CD14-positive monocyte (primary cell): ENCODE measurements around the gene ITPRIPL1. TPM values are rescaled to one million over a fixed set of nuclear protein-coding genes. Genes with fewer than 3 reads are reported as not detected.

Experiments used
- DNase-seq, 3 donors: peaks; one replicate each; pipeline ENCODE4 v3.0.0-alpha.2; 2011 to 2022
- H2AFZ ChIP-seq: 2 replicates; pipeline ENCODE4 v1.6.0; 2012; ENCODE audit warnings: mild to moderate bottlenecking, low read depth, low read length, inconsistent platforms; ENCODE audit not compliant: insufficient read depth, poor library complexity, severe bottlenecking
- H3K27ac ChIP-seq, 2 donors: 1 replicate in 1 of 2; 2 replicates in 1 of 2; pipeline ENCODE4 v1.5.1; 2012 to 2013; ENCODE audit warnings: low read length in 2 of 2, control low read depth in 1 of 2, inconsistent platforms in 1 of 2, low read depth in 1 of 2, mild to moderate bottlenecking in 1 of 2
- H3K27me3 ChIP-seq, 2 donors: one replicate each; pipeline versions ENCODE4 v1.6.0 to v1.6.1; 2011 to 2013; ENCODE audit warnings: low read length in 2 of 2; ENCODE audit not compliant: control insufficient read depth in 2 of 2, insufficient read depth in 2 of 2
- H3K36me3 ChIP-seq, 2 donors: replicated peaks in 1 of 2; 1 replicate in 1 of 2; 2 replicates in 1 of 2; pipeline versions ENCODE4 v1.5.1 to v1.6.1; 2012 to 2013; ENCODE audit warnings: low read length in 2 of 2, control low read depth in 1 of 2, inconsistent platforms in 1 of 2, mild to moderate bottlenecking in 1 of 2; ENCODE audit not compliant: insufficient read depth in 2 of 2, control insufficient read depth in 1 of 2
- H3K4me1 ChIP-seq, 2 donors: 1 replicate in 1 of 2; 2 replicates in 1 of 2; pipeline versions ENCODE4 v1.5.1 to v1.6.1; 2012 to 2013; ENCODE audit warnings: low read length in 2 of 2, control low read depth in 1 of 2, inconsistent platforms in 1 of 2, mild to moderate bottlenecking in 1 of 2, moderate library complexity in 1 of 2; ENCODE audit not compliant: insufficient read depth in 2 of 2, control insufficient read depth in 1 of 2
- H3K4me2 ChIP-seq: replicated peaks from 2 replicates; pipeline ENCODE3; 2012; ENCODE audit warnings: low read length, moderate library complexity, mild to moderate bottlenecking; ENCODE audit not compliant: poor library complexity, severe bottlenecking; ENCODE audit errors: extremely low read depth
- H3K4me3 ChIP-seq, 3 experiments: fragments of 200-600 bp in 1 of 3; sonication (generic) in 1 of 3; replicated peaks in 1 of 3; 1 replicate in 2 of 3; 2 replicates in 1 of 3; pipeline ENCODE4 v1.5.1; 2011 to 2013; ENCODE audit warnings: low read length in 3 of 3, mild to moderate bottlenecking in 3 of 3, control low read depth in 2 of 3, low read depth in 2 of 3, inconsistent platforms in 1 of 3, moderate library complexity in 1 of 3
- H3K79me2 ChIP-seq: 2 replicates; pipeline ENCODE4 v1.6.0; 2012; ENCODE audit warnings: mild to moderate bottlenecking, control low read depth, inconsistent platforms, low read length, moderate library complexity; ENCODE audit not compliant: insufficient read depth
- H3K9ac ChIP-seq: 2 replicates; pipeline ENCODE4 v1.6.0; 2017; ENCODE audit warnings: low read length, mild to moderate bottlenecking; ENCODE audit not compliant: insufficient read depth, poor library complexity, severe bottlenecking
- H3K9me3 ChIP-seq, 2 donors: replicated peaks in 1 of 2; 1 replicate in 1 of 2; 2 replicates in 1 of 2; pipeline versions ENCODE4 v1.5.1 to v1.6.1; 2012 to 2013; ENCODE audit warnings: low read length in 2 of 2, control low read depth in 1 of 2; ENCODE audit not compliant: control insufficient read depth in 1 of 2, insufficient read depth in 1 of 2
- H4K20me1 ChIP-seq: 2 replicates; pipeline ENCODE4 v1.6.0; 2012; ENCODE audit warnings: mild to moderate bottlenecking, low read length, control low read depth, moderate library complexity; ENCODE audit not compliant: insufficient read depth
- H3K27ac Mint-ChIP-seq, 7 donors: one replicate each; pipeline ENCODE4 v1.8.0; 2020; ENCODE audit warnings: mild to moderate bottlenecking in 7 of 7, mixed read lengths in 7 of 7, moderate library complexity in 6 of 7, inconsistent platforms in 2 of 7
- H3K27me3 Mint-ChIP-seq, 3 donors: one replicate each; pipeline ENCODE4 v1.8.0; 2021 to 2022; ENCODE audit warnings: low read depth in 3 of 3, mild to moderate bottlenecking in 3 of 3, mixed read lengths in 3 of 3, moderate library complexity in 3 of 3, inconsistent platforms in 1 of 3
- H3K36me3 Mint-ChIP-seq, 2 donors: one replicate each; pipeline ENCODE4 v1.8.0; 2020; ENCODE audit warnings: mixed read lengths in 2 of 2, inconsistent platforms in 1 of 2, mild to moderate bottlenecking in 1 of 2
- H3K4me1 Mint-ChIP-seq: one replicate; pipeline ENCODE4 v1.8.0; 2020; ENCODE audit warnings: mild to moderate bottlenecking, mixed read lengths
- H3K4me3 Mint-ChIP-seq, 2 donors: one replicate each; pipeline ENCODE4 v1.8.0; 2020; ENCODE audit warnings: mild to moderate bottlenecking in 2 of 2, mixed read lengths in 2 of 2, moderate library complexity in 1 of 2
- H3K9me3 Mint-ChIP-seq, 7 donors: one replicate each; pipeline ENCODE4 v1.8.0; 2020 to 2022; ENCODE audit warnings: mixed read lengths in 7 of 7, mild to moderate bottlenecking in 6 of 7, moderate library complexity in 6 of 7, inconsistent platforms in 2 of 7
- CTCF ChIP-seq: fragments of 200-600 bp; IDR thresholded peaks from one replicate; pipeline ENCODE4 v1.8.0; 2022; ENCODE audit warnings: antibody characterized with exemption, mild to moderate bottlenecking
- WGBS: methylation state at CpG from one replicate; pipeline ENCODE4 v1.1.5; 2013; ENCODE audit warnings: missing lambda C conversion rate; ENCODE audit not compliant: insufficient coverage; 5-methylcytosine and 5-hydroxymethylcytosine counted together
- intact Hi-C, 2 donors: fragments of 100-400 bp; cut with micrococcal nuclease; formaldehyde crosslinking; loops; one replicate each; pipeline versions ENCODE4 v1.15.0 to v1.15.1; 2023
- polyA plus RNA-seq, 3 donors: library from polyadenylated mRNA; depleted of rRNA in 1 of 3; unstranded in 2 of 3; stranded (reverse) in 1 of 3; fragments of 300-500 nt in 2 of 3; fragments of >200 nt in 1 of 3; fragmentation: Illumina TruSeq in 2 of 3; gene quantifications; 1 replicate in 2 of 3; 2 replicates in 1 of 3; pipeline ENCODE4 v1.2.3, GENCODE V29; 2012 to 2021

Gene ITPRIPL1
- polyA plus RNA-seq, 3 donors: 0.18 to 0.50 (median 0.39) TPM

GRCh38 chr2:96345438-96345837 lies 20.3 kb downstream of the ITPRIPL1 start:
- intact Hi-C loops: no loop called here
- no peak for DNase-seq
- Histone ChIP-seq H3K4me1 (no peaks in the 10 kb centered on the region), H4K20me1 (no peaks in the 10 kb centered on the region), H3K36me3 (peaks cover 56 to 98% of the 10 kb centered on the region in 2 donors), H3K27me3 (no peaks in the 10 kb centered on the region), H3K4me2 (no peak overlapping the region), H3K9me3 (no peaks in the 10 kb centered on the region), H2AFZ (no peak overlapping the region), H3K27ac (peak overlapping the region in 1 of 2 donors; percentile 15), H3K9ac (no peak overlapping the region), H3K4me3 (no peak overlapping the region), H3K79me2 (peaks cover 31% of the 10 kb centered on the region)
- H3K4me1 Mint-ChIP-seq: no peaks in the 10 kb centered on the region
- no peaks in the 10 kb centered on the region for H3K27me3 Mint-ChIP-seq
- peak overlapping the region in 4 of 7 donors; percentile 6 to 71 (median 44) for H3K27ac Mint-ChIP-seq
- H3K36me3 Mint-ChIP-seq: peaks cover 68 to 84% of the 10 kb centered on the region in 2 donors
- TF ChIP-seq CTCF: no peak
- 64% methylated on average over 2 of the region's 4 CpGs for WGBS
- H3K9me3 Mint-ChIP-seq: no peaks in the 10 kb centered on the region
- no peak overlapping the region for H3K4me3 Mint-ChIP-seq

GRCh38 chr2:96345868-96346462 lies 20.8 kb downstream of the ITPRIPL1 start:
- peaks cover 73 to 89% of the 10 kb centered on the region in 2 donors for H3K36me3 Mint-ChIP-seq
- DNase-seq: no peak
- Histone ChIP-seq H3K27me3 (no peaks in the 10 kb centered on the region), H3K4me3 (no peak overlapping the region), H3K9me3 (no peaks in the 10 kb centered on the region), H4K20me1 (no peaks in the 10 kb centered on the region), H3K79me2 (peaks cover 25% of the 10 kb centered on the region), H3K36me3 (peaks cover 61 to 100% of the 10 kb centered on the region in 2 donors), H3K9ac (no peak overlapping the region), H3K4me2 (no peak overlapping the region), H3K4me1 (no peaks in the 10 kb centered on the region), H3K27ac (no peak overlapping the region), H2AFZ (no peak overlapping the region)
- no peaks in the 10 kb centered on the region for H3K27me3 Mint-ChIP-seq
- no peaks in the 10 kb centered on the region for H3K4me1 Mint-ChIP-seq
- peak overlapping the region in 3 of 7 donors; percentile 27 to 67 (median 41) for H3K27ac Mint-ChIP-seq
- no peaks in the 10 kb centered on the region for H3K9me3 Mint-ChIP-seq
- no peak overlapping the region for H3K4me3 Mint-ChIP-seq
- TF ChIP-seq CTCF: no peak
- 96% methylated on average over 6 of the region's 6 CpGs for WGBS
- intact Hi-C loops: no loop called here
